Left ventricle myocardium inferior (tissue), 1 donor: Measurements from ENCODE around the gene SDR39U1. TPM values are rescaled to one million over a fixed set of nuclear protein-coding genes. Genes with fewer than 3 reads are reported as not detected.
A peak's percentile ranks its signal among the peaks of the same experiment; 100 is the strongest.

Experiments
- DNase-seq: peaks from one replicate; pipeline ENCODE4 v3.0.0-alpha.2; 2020
- H3K27ac ChIP-seq: fragments of 200-600 bp; replicated peaks from 2 replicates; pipeline ENCODE4 v1.8.0; 2021
- H3K27me3 ChIP-seq: fragments of 200-600 bp; 2 replicates; pipeline ENCODE4 v1.8.0; 2021; ENCODE audit warnings: low read depth
- H3K36me3 ChIP-seq: fragments of 200-600 bp; 2 replicates; pipeline ENCODE4 v1.8.0; 2021
- H3K4me1 ChIP-seq: fragments of 200-600 bp; 2 replicates; pipeline ENCODE4 v1.8.0; 2021
- H3K4me3 ChIP-seq: fragments of 200-600 bp; 2 replicates; pipeline ENCODE4 v1.8.0; 2021; ENCODE audit warnings: mild to moderate bottlenecking, moderate library complexity
- H3K9me3 ChIP-seq: fragments of 200-600 bp; replicated peaks from 2 replicates; pipeline ENCODE4 v1.8.0; 2021
- CTCF ChIP-seq: fragments of 200-600 bp; IDR thresholded peaks from 2 replicates; pipeline ENCODE4 v1.8.0; 2021; ENCODE audit warnings: antibody characterized with exemption, mild to moderate bottlenecking, borderline replicate concordance
- intact Hi-C: fragments of 100-400 bp; cut with micrococcal nuclease; formaldehyde crosslinking; loops from one replicate; pipeline ENCODE4 v1.11.0; 2022
- total RNA-seq: library from RNA; stranded (reverse); fragmentation: NEBNext Ultra II Directional; extraction: Animal tissue kit (Norgen Biotek cat#: 25700); gene quantifications from one replicate; pipeline ENCODE4 v1.2.1, GENCODE V29; 2021
- donor health status: DM: no; HTN: yes; CAD: no; lungs with severe emphysema.

Gene SDR39U1
- total RNA-seq, 1 donor from 2014 or later, result 74.8 TPM

- Histone ChIP-seq H3K36me3 (no peaks in the 10 kb centered on the region), H3K4me3 (no peak overlapping the region), H3K4me1 (peaks cover 45% of the 10 kb centered on the region), H3K27me3 (no peaks in the 10 kb centered on the region), H3K9me3 (no peaks in the 10 kb centered on the region), H3K27ac (peak overlapping the region; percentile 69)
- TF ChIP-seq CTCF, result no peak
- intact Hi-C loops, result no loop called here
- DNase-seq, result no peak
Observed at GRCh38 chr14:24425704-24426103, 16.9 kb downstream of the SDR39U1 start.

- Histone ChIP-seq H3K4me1 (peaks cover 43% of the 10 kb centered on the region), H3K9me3 (no peaks in the 10 kb centered on the region), H3K4me3 (no peak overlapping the region), H3K27me3 (no peaks in the 10 kb centered on the region), H3K36me3 (no peaks in the 10 kb centered on the region), H3K27ac (no peak overlapping the region)
- intact Hi-C loops, result no loop called here
- DNase-seq, result no peak
- no peak for TF ChIP-seq CTCF
Observed at GRCh38 chr14:24422694-24423601, 19.6 kb downstream of the SDR39U1 start.

GRCh38 chr14:24422261-24422660, 20.3 kb downstream of the SDR39U1 start:
- Histone ChIP-seq H3K36me3 (no peaks in the 10 kb centered on the region), H3K27me3 (no peaks in the 10 kb centered on the region), H3K27ac (no peak overlapping the region), H3K4me1 (peaks cover 44% of the 10 kb centered on the region), H3K9me3 (no peaks in the 10 kb centered on the region), H3K4me3 (no peak overlapping the region)
- intact Hi-C loops, result no loop called here
- no peak for DNase-seq
- no peak for TF ChIP-seq CTCF

DNA sequence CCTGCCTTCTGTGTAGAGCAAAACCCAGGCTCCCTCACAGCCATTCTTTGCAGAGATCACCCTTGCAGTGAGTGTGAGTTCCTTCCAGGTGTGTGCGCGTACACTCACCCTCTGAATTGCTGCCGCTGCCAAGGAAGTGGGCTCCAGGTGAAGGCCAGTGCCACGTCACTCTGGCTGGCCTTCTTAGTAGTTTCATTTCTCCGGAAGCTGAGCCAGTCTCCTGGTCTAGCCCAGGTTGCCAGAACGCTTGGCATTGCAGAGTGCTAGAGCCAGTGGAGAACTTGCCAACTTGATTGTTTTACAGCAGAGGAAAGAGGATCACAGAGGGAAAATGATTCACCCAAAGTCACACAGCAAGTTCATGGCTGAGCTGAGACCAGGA, 24.1 kb downstream of the SDR39U1 start:
- Histone ChIP-seq H3K36me3 (peaks cover 23% of the 10 kb centered on the region), H3K9me3 (no peaks in the 10 kb centered on the region), H3K4me1 (peaks cover 16% of the 10 kb centered on the region), H3K4me3 (no peak overlapping the region), H3K27ac (no peak overlapping the region), H3K27me3 (no peaks in the 10 kb centered on the region)
- intact Hi-C loops, result no loop called here
- no peak for TF ChIP-seq CTCF
- DNase-seq, result no peak

DNA sequence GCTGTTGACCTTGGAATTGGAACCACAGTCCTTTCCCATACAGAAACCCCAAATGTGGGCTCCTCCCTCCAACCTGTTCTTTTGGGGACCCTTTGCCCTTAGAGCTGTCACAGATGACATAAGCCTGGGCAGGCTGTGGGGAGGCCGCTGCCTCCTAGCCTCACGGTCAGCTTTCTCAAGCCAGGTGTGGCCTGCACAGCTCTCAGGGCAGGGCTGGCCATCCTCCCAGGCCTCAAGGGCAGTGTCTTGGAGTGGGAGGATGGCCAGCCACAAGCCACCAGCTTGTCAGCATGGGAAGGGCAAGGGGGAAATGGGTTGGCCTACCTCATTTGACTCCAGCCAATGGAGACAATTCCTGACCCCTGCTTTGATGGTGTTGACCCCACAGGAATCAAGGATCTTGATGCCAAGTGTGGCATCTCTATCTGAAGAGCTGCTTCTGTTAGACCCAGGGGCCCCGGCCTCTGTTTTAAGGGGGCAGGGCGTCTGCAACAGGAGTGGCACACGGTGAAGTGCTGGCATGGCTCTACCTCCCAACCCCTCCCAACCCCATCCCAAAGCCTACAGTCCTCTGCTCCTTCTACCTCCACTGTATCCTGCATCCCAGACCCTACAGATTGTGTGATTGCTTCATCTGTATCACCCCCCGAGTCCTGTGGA, 24.6 kb downstream of the SDR39U1 start:
- intact Hi-C loops, result no loop called here
- no peak for DNase-seq
- Histone ChIP-seq H3K4me3 (no peak overlapping the region), H3K27me3 (no peaks in the 10 kb centered on the region), H3K4me1 (peaks cover 16% of the 10 kb centered on the region), H3K36me3 (peaks cover 26% of the 10 kb centered on the region), H3K9me3 (no peaks in the 10 kb centered on the region), H3K27ac (no peak overlapping the region)
- no peak for TF ChIP-seq CTCF
